Fibroblast of pulmonary artery (primary cell): Measurements from ENCODE around the gene GABPA.

ENCODE experiments used
- DNase-seq: peaks from one replicate; pipeline ENCODE4 v3.0.0-alpha.2; 2010; ENCODE audit warnings: low read depth
- H3K4me3 ChIP-seq: replicated peaks from 2 replicates; pipeline ENCODE4 v1.5.1; 2011; ENCODE audit warnings: low read depth, mild to moderate bottlenecking, control low read depth, low read length, moderate library complexity
- TF ChIP-seq, protein P1 (sequence below): IDR thresholded peaks from 2 replicates; pipeline ENCODE4 v1.5.1; 2011; ENCODE audit warnings: mild to moderate bottlenecking, control low read depth, low read length, inconsistent platforms; ENCODE audit errors: missing control alignments

The GABPA gene

GRCh38 chr21:25788677-25789076 is 53.9 kb downstream of the GABPA start:
- no peak for DNase-seq
- TF ChIP-seq, protein P1, sequence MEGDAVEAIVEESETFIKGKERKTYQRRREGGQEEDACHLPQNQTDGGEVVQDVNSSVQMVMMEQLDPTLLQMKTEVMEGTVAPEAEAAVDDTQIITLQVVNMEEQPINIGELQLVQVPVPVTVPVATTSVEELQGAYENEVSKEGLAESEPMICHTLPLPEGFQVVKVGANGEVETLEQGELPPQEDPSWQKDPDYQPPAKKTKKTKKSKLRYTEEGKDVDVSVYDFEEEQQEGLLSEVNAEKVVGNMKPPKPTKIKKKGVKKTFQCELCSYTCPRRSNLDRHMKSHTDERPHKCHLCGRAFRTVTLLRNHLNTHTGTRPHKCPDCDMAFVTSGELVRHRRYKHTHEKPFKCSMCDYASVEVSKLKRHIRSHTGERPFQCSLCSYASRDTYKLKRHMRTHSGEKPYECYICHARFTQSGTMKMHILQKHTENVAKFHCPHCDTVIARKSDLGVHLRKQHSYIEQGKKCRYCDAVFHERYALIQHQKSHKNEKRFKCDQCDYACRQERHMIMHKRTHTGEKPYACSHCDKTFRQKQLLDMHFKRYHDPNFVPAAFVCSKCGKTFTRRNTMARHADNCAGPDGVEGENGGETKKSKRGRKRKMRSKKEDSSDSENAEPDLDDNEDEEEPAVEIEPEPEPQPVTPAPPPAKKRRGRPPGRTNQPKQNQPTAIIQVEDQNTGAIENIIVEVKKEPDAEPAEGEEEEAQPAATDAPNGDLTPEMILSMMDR = no peak
- H3K4me3 ChIP-seq = no peak overlapping the region

- peak overlapping the region; percentile 37 for H3K4me3 ChIP-seq
- TF ChIP-seq, protein P1 = peak; percentile 39
- DNase-seq = peak; percentile 55
These were observed 55.5 kb downstream of the GABPA start for GRCh38 chr21:25790122-25790877.

GRCh38 chr21:25790878-25791204 is 56.1 kb downstream of the GABPA start:
- H3K4me3 ChIP-seq = no peak overlapping the region
- DNase-seq = no peak
- TF ChIP-seq, protein P1 = no peak

GRCh38 chr21:25791319-25791718 is 56.5 kb downstream of the GABPA start:
- TF ChIP-seq, protein P1 = no peak
- H3K4me3 ChIP-seq = no peak overlapping the region
- DNase-seq = peak; percentile 3

DNA sequence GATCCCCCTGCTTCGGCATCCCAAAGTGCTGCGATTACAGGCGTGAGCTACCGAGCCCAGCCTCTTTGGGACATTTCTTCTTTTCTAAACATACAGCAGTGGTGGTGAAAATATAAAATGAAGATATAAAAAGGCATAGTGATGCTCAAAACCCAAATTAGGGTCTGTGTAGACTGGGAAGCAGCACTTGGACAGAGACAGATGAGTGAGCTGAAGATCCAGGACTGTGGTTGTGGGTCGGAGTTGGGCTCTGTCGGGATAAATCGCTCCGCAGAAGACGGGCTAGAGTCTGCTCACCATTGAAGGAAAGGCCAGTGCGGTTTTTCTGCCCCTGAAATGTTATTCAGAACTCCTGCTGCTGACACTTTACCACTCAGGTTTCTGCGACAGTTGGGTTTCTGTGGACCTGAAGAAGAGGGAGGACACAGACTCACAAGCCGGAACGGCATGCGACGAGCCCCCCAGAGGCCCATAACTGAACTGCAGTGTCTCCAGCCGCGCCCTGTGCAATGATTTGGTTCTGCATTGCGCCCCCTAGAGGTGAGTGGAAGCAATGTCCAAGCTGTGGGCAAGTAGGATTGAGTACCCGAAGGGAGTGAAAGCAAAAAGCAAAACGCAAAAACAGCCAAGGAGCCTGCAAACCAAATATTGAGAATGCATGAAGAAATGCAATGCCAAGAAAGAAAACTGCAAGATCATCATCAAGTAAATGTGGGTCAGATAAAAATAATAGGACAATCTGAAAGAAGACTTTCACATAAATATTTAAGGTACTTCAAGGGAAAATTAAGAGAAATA is 66.6 kb downstream of the GABPA start:
- peak; percentile 92 for DNase-seq
- H3K4me3 ChIP-seq = no peak overlapping the region
- TF ChIP-seq, protein P1 = no peak

DNA sequence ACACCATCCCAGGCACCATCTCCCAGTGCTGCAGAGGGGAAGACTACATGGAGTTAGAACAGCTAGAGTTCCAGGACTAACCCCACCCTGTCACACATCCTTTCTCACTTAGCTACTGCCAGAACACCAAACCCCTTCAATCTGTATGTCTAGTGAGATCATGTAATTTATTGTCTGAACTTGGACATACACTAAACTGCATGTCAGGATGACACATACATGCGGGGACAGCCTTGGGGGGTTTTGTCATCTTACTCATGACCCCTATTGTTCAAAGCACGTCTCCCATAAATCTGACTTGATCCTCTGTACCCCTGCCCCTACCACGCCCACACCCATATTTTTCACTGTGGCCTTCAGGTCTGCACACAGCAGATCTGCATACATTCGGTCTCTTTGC is 71.3 kb downstream of the GABPA start:
- H3K4me3 ChIP-seq = no peak overlapping the region
- TF ChIP-seq, protein P1 = no peak
- no peak for DNase-seq
